WI38 (cell line): ENCODE measurements around the gene UBAP2L.
"Not testable (repeated sequence)": the region's sequence is repeated elsewhere in the genome, so short reads cannot be mapped to it uniquely, and the experiment has no call there.

Experiments used
- H3K4me3 ChIP-seq: 2 replicates; pipeline ENCODE4 v1.5.1; 2011; ENCODE audit warnings: low read depth, mild to moderate bottlenecking, control low read depth, low read length
- CTCF ChIP-seq: IDR thresholded peaks from 2 replicates; pipeline ENCODE4 v1.5.1; 2012; ENCODE audit warnings: low read depth, mild to moderate bottlenecking, control low read depth, low read length

The UBAP2L gene

GRCh38 chr1:154272999-154273563, 52.3 kb downstream of the UBAP2L start:
- TF ChIP-seq CTCF, result no peak

GRCh38 chr1:154276797-154277196, 56.0 kb downstream of the UBAP2L start:
- TF ChIP-seq CTCF, result no peak
- no peak overlapping the region for H3K4me3 ChIP-seq

More at GRCh38 chr1:154272999-154273563, 52.3 kb downstream of the UBAP2L start:
- peak overlapping the region; percentile 84 for H3K4me3 ChIP-seq

GRCh38 chr1:154287591-154287990, 66.8 kb downstream of the UBAP2L start:
- H3K4me3 ChIP-seq, result not testable (repeated sequence)

GRCh38 chr1:154288661-154289060, 67.9 kb downstream of the UBAP2L start:
- no peak overlapping the region for H3K4me3 ChIP-seq
- no peak for TF ChIP-seq CTCF

- TF ChIP-seq CTCF, result no peak
These were observed 70.2 kb downstream of the UBAP2L start for GRCh38 chr1:154290921-154291320.

GRCh38 chr1:154295408-154296235, 74.9 kb downstream of the UBAP2L start:
- H3K4me3 ChIP-seq, result no peak overlapping the region
- no peak for TF ChIP-seq CTCF

More at GRCh38 chr1:154290921-154291320, 70.2 kb downstream of the UBAP2L start:
- H3K4me3 ChIP-seq, result no peak overlapping the region

- no peak for TF ChIP-seq CTCF
- H3K4me3 ChIP-seq, result no peak overlapping the region
These were observed 80.8 kb downstream of the UBAP2L start for GRCh38 chr1:154301582-154301981.
